HS-27A (cell line): ENCODE measurements around the gene EIF4B.
A peak's percentile ranks its signal among the peaks of the same experiment; 100 is the strongest.

Experiments used
- DNase-seq: peaks from one replicate; pipeline ENCODE4 v3.0.0-alpha.2; 2012; ENCODE audit warnings: low read depth, missing footprints

The EIF4B gene

DNA sequence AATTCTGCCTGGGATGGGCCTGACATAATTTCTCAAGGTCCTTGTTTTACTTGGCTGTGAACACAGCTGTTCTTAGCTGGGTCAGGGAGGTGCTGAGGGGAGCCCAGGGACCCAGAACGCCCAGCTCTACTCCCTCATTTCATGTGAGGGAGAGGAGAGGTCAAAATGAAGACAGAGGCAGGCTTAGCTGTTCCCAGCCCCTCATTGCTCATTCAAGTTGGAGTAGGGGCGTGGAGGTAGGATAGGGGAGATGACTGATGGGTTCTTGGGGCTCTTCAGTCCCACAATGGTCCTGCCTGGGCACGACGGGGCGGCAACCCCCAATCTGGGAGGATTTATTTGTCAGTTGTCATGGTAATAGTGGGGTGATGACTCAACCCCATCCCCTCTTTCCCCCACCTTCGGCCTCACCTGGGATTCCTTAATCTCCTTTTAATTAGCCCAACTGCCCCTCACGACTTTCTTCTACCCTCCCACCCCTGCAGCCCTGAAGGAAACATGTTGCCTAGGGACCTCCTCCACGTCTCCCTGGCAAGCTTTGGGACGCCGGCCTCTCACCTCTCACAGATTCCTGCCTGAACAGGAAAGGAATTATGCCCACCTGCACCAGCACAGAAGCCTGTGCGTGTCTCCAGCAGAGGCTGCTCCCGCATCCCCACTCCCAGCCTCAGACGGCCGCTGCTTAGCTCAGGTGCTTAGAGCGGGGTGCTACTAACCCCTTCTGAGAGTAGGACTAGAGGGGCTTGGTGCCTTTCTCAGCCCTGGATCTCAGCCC is 62.7 kb downstream of the EIF4B start:
- no peak for DNase-seq

DNA sequence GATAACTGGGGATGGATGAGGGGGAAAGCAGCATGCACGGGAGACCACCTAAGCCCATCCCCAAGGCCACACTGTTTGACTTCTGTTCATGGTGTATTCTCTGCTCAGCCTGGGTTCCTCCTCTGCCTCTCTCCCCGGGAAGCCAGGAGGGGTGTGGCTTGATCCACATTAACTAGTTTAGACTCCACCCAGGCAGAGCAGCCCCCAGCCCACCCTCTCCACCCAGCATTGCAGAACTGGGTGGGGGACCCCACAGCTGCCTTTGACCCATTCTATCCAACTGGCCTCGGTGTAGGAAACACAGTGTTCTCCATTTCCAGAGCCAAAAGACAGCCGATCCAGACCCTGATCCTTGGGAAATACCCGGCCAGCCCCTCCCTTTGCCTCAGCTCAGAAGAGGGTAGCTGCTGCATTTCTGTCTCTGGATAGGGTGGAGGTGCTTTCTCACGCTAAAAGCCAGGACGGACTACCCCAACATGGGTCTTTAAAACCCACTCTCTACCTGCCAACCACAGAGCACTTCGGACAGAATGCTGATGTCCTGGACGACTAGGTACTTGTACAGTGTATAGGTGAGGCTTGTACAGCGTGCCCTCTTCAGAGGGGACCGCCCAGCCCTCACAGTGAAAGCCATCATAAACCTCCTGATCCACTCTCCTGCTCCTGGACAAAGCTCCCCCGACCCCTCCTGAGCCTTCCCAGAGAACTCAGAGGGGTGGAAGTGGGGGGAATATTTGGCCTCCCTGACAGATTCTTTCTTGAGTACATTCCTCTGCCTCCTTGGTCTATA is 63.6 kb downstream of the EIF4B start:
- DNase-seq, result no peak

DNA sequence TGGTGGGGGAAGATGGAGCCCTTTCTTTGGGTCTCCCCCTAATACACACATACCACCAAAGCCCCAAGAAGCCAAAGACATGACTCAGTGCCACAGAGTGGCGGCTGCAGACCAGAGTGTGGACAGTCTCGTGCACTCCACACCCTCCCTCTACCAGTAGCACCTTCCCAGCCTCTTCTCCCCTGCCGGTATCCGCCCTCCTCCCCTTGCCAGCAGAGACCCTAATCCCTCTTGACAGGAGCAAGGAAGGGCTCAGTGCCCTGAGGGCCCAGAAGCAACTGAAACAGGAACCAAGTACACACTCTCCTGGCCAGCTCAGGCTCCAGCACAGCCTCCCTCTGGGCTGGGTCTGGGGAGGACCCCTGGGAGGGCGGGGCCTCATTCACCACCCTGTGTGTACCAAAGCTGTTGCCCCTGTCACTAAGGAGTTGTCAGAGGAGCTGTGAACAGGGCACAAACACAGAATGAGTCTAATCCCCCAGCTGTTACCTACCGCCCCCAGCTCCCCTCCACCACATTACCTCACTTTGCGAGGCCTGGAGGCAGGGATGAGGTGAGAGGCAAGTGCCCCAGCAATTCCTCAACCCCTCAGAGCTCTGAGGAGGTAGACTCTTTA is 64.7 kb downstream of the EIF4B start:
- DNase-seq, result no peak

DNA sequence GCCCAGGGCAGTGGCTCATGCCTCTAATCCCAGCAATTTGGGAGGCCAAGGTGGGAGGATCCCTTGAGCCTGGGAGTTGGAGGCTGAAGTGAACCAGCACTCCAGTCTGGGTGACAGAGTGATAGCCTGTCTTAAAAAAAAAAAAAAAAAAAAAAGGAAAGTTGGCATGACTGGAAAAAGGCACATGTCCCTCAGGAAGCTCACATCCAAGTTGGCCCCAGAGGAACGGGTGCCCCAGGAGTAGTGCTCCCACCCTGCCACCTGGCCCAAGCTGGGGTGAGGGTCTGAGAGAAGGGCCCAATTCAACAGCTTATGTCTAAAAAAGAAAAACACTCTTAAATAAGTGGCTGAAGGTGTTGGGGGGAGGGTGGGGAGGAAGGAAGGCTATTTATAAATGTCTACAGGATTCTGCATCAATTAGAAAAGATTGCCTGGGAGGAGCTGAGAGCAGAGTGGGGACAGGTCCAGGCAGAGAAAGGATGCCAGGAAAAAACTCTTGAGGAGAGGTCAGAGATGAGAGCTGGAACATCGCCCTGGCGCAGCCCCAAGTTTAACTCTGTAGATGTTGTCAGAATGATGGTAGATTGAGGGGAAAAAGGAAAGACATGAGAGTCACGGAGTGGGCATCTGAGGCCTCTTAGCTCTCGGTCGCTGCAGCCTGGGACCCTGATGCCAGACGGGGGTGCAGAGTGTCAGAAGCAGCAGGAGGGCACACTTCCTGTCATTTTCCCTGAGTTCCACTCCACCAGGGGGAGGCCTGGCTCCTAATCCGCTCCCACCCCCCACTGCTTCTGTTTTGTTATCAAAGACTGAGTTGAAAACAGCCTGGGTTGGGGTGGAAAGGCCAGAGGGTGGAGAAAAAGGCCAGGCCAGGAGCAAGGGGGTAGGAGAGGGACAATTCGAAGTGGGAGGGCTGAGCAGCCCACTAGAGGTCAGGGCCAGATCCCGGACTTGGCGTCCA is 65.6 kb downstream of the EIF4B start:
- DNase-seq, result no peak

DNA sequence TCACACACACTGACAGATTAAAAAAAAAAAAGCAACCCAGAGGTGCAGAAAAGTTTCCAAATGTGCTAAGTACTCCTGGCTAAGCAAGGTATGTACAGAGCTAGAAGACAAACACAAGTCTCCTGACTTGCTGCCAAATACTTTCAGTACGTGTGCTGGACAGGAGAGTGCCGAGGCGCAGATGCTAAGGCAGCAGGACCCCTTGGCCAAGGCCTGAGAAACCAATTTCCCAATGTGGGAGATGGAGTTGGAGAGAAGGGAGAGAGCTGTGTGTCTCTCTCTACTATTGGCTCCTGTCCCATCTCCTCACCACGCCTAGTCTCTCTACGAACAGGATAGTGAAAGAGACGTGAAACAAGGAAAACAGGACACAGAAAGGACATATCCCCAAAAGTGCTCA is 67.6 kb downstream of the EIF4B start:
- DNase-seq, result no peak

DNA sequence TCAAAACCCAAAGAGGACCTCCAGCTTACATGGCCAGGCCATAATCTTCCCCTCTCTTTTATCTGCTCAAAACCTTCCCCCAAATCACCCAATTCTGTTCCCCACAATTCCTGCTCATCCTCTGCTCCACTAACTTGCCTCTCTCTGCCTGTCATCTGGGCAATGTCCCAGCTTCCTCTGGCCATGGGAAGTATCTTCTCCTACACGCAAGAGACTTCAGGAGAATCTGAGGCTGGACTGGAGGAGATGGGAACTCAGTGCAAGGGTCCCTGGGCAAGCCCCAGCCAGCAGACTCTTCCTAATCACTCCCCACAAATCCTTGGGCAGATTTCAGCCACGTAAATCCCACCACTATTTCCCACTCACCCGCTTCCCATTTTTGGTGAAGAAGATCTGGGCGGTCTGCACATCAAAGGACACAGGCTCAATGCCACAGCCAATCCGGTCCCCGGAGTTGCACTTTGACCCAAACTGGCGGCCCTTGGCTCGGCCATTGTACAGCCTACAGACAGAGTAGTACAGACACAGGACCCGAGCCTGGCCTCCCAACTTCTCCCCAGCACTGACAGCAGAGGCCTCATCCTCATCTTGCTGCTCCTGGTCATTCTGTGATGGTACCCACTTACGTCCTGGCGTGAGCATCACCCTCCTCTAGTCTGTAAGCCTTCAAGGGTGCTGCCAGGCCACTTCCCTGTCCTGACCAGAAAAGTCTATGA is 68.2 kb downstream of the EIF4B start:
- DNase-seq, result no peak

DNA sequence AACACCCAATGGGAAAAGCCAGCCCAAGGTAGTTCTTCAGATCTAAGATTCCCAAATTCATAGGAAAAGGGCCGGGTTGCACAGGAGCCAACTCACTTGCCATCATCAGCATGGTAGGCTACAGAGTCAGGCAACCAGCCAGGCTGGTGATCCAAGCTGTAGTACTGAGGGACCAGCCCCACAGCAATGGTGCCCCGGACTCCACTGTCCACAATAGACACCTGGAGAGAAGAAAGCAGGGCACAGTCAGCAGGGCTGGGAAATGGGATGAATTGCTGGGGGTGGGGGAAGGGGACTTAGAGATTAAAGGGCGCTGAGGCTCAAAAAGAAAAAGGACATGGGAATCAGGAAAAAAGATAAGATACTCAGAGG is 68.7 kb downstream of the EIF4B start:
- no peak for DNase-seq

DNA sequence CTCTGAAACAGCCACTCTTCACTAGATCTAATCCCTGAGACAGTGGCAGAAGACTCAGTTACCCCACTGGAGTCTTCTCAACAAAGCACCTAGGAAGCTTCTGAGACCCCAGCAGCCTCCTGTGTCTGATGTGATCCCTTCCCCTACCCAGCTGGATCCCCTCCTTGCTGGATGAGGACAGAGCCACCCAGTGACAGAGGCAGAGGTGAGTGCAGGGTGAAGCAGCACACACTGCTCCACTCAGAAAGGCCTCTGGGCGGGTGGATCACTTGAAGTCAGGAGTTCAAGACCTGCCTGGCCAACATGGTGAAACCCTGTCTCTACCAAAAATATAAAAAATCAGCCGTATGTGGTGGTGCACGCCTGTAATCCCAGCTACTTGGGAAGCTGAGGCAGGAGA is 70.2 kb downstream of the EIF4B start:
- no peak for DNase-seq

DNA sequence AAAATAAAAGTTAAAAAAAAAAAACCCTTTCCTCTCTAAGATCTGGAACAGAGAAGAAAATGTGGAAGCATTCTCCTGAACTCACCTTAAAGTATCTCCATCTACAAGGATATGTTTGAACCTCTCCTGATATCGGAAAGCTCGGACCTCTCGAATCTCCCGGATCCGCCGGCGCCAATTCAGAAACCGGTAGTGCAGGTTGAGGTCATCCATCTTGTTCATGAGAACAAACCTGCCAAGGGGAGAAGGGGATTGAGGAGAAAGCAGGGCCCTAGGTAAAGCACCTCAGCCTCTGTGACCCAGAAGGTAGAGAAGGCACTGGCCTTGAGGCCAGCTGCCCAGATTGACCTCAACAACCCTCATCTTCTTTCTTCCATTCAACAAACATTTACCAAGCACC is 70.8 kb downstream of the EIF4B start:
- no peak for DNase-seq

DNA sequence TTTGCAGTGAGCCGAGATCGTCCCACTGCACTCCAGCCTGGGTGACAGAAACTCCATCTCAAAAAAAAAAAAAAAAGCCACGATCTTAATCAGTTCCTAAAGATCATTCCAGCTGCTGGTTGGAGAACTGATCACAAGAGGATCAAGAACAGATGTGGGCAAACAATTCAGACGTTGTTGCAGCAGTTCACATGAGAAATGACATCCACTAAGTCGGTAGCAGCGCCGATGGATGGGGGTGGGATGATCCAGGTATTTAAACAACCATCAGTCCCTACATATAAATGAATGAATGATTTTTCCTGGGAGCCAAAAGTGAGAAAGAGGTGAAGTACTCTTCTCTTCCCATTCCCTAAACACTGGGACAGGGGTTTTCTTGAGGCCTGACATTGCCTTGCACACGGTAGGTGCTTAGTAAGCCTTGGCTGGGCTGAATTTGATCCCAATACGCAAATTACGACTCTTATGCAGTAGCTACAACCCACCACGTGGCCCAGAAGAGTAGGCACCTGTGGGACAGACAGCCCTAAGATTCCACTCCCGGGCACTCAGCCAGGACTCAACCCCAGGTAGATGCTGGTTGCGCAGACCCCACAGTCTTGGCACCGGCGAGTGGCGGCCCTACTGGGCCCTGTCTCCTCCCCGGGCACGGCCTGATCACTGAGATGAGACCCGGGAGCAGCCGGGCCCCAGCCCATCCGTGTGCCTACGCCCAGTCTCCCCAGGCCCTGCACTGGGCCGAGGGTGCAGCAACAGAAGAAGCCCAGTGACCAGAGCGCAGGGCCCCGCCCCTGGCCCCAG is 72.4 kb downstream of the EIF4B start:
- DNase-seq, result no peak

DNA sequence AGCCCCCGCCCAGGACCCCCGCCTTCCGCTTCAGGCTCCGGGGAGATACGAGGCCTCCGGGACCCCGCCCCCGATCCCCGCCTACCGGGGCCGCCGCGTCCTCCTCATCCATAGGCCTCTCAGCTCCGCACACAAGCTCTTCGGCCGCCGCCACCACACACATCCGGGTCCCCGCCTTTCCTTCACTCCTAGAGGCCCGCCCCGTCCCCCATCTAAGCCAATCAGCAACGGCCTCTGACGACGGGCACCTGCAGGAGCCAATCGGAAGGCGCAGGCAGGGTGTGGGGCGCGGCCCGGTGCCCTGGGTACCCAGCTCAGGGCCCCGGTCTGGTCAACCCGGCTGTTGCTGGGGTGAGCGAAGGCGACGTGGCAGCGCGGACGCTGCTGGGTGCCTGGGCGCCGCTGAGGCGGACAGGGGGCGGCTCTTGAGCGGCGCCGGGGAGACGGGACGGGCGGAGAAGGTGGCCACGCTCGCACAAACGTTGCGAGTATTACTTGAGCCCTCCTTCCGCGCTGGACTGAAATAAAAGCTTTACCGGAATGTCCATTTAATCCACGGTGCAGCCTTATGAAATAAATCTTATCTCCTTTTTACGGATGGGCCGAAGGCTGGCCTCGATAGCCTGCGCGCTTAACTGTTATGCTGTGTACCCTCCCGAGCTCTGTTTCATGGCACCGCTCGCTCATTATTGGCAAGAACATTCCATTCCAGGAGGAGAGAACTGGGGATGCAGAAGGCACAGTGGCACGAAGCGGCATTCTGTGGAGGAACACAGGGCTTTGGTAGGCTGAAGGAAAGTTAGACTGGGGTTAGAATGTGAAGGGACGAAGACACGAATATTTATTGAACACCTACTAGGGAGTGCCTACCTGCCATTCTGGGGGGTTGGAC is 73.2 kb downstream of the EIF4B start, which contains the start of gene SPRYD3:
Gene SPRYD3, minus strand, starts transcription at position 165 of the 892 bp plus-strand sequence. Its CDS starts 57 bp downstream, at position 108.
- DNase-seq, result peak; percentile 84

DNA sequence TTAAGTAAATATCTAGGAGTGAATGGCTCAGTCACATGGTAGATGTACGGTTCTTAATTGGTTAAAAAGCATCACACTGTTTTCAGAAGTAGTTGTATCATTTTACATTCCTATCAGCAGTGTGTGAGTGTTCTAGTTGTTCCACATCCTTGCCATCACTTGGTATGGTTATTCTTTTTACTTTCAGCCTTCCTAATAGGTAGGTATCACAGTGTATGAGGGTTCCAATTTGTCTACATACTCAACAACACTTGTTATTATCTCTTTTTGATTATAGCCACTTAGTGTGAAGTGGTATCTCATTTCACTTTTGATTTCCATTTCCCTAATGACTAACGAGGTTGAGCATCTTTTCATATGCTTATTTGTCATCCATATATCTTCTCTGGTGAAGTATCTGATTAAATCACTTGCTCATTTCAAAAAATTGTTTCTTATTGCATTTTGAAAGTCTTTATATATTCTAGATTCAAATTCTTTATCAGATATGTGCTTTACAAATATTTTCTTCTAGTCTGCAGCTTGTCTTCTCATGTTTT is 76.5 kb downstream of the EIF4B start:
- no peak for DNase-seq

DNA sequence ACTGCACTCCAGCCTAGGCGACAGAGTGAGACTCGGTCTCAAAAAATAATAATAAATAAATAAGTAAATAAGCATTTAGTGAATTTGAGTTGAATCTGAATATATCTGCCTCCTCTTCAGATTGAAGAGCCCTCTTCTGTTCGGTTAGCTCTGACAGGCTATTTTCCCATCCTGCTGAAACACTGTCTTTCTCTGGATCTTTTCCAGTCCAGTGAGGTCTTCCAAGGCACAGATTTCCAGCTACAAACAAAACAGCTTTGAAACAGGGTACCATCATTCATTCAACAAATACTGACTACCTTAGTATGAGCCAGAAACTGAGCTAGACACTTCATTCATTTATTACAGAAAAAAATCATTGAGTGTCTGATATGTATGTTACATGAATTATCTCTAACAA is 80.1 kb downstream of the EIF4B start:
- DNase-seq, result no peak

DNA sequence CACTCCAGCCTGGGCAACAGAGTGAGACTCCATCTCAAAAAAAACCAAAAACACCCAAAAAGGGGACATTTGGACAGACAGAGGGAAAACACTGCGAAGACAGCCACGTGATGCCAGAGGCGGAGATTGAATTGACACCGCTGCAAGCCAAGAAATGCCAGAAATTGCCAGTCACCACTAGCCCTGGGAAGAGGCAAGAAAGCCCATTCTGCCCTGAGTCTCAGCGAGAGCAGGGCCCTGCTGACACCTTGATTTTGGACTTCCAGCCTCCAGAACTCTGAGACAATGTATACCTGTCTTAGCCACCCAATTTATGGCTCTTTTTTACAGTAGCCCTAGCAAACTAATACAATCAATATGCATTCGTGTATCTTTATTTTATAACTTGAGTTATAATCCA is 83.8 kb downstream of the EIF4B start:
- no peak for DNase-seq

DNA sequence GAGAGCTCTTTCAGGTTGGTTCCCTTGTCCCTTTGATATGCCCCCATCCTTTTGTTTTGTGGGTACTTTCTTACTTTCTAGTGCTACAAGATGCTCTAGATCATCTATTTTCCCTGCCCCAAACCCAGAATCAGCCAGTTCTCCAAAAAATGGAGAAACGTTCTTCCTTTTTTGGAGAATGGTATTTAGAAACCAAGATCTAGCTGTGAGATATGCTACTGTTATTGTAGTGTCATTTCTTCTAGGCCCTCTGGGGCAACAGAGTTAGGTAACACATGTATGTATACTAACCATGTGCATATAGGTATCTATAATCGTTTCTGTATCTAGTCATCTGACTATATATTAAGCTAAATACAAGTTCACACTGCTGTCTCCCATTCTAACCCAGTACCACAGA is 84.3 kb downstream of the EIF4B start:
- DNase-seq, result no peak

DNA sequence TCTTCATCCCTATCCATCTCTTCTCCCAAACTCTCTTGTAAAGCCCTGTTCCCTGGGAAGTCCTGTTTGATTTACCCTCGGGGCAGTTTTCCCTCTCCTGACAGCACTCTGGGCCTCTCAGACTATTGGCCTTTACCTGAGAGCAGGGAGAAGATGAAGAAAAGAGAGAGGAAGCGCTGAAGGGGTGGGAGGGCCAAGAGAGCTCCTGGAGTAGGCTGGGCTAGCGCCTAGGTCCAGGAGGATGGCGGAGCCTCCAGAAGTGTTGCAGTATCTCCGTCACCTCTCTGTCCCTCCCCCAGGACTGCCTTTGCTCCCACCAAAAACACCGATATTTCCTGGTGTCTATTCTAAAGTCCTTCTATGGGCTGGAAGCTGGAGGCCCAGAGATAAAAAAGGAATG is 85.5 kb downstream of the EIF4B start:
- DNase-seq, result no peak
